Measurements from ENCODE around the gene DXO.

DXO gene

GRCh38 chr6:31966506-31966905 is 5.4 kb downstream of the DXO start:
- no peaks in the 10 kb centered on the region for H3K9me3 Mint-ChIP-seq
- no peak for TF ChIP-seq CTCF (IDR thresholded peaks at IDR 0.05)
- H3K36me3 Mint-ChIP-seq (ENCODE audit: low read depth), result peaks cover 43% of the 10 kb centered on the region

GRCh38 chr6:31965700-31966099 is 6.2 kb downstream of the DXO start:
- Mint-ChIP-seq H3K4me3 (no peak overlapping the region), H3K36me3 (ENCODE audit: low read depth) (peaks cover 51% of the 10 kb centered on the region), H3K9me3 (no peaks in the 10 kb centered on the region), H3K27me3 (ENCODE audit: low read depth, poor library complexity) (no peaks in the 10 kb centered on the region), H3K4me1 (peaks cover 9% of the 10 kb centered on the region), H3K27ac (no peak overlapping the region)
- no peak for DNase-seq
- TF ChIP-seq CTCF (IDR thresholded peaks at IDR 0.05), result no peak

More at GRCh38 chr6:31966506-31966905, 5.4 kb downstream of the DXO start:
- H3K27me3 Mint-ChIP-seq (ENCODE audit: low read depth, poor library complexity), result no peaks in the 10 kb centered on the region
- H3K27ac Mint-ChIP-seq, result no peak overlapping the region
- H3K4me1 Mint-ChIP-seq, result peaks cover 15% of the 10 kb centered on the region
- no peak overlapping the region for H3K4me3 Mint-ChIP-seq
- DNase-seq, result no peak

- no peak for DNase-seq
- Mint-ChIP-seq H3K4me1 (peaks cover 16% of the 10 kb centered on the region), H3K27me3 (ENCODE audit: low read depth, poor library complexity) (no peaks in the 10 kb centered on the region), H3K9me3 (no peaks in the 10 kb centered on the region), H3K36me3 (ENCODE audit: low read depth) (peaks cover 48% of the 10 kb centered on the region), H3K27ac (no peak overlapping the region), H3K4me3 (no peak overlapping the region)
- no peak for TF ChIP-seq CTCF (IDR thresholded peaks at IDR 0.05)
Measured at GRCh38 chr6:31963921-31964320, 8.0 kb downstream of the DXO start.

GRCh38 chr6:31961616-31962015 is 10.3 kb downstream of the DXO start:
- no peak for DNase-seq
- Mint-ChIP-seq H3K9me3 (no peaks in the 10 kb centered on the region), H3K36me3 (ENCODE audit: low read depth) (peaks cover 44% of the 10 kb centered on the region), H3K27me3 (ENCODE audit: low read depth, poor library complexity) (no peaks in the 10 kb centered on the region), H3K4me3 (peak overlapping the region; percentile 21), H3K27ac (peak overlapping the region; percentile 83), H3K4me1 (peaks cover 32% of the 10 kb centered on the region)
- TF ChIP-seq CTCF (IDR thresholded peaks at IDR 0.05), result no peak

GRCh38 chr6:31958741-31959739 is 12.9 kb downstream of the DXO start, which contains the start of the genes NELFE and SKIC2:
TSS of gene NELFE (minus strand) at chr6:31958971. CDS start at chr6:31958446, 525 bp downstream.
TSS of gene SKIC2 (plus strand) at chr6:31959175. CDS start at chr6:31959193, 18 bp downstream.
- Mint-ChIP-seq H3K4me3 (peak within 1 kb of the TSS; percentile 99), H3K27me3 (ENCODE audit: low read depth, poor library complexity) (no peaks in the 10 kb centered on the region)

More at GRCh38 chr6:31958741-31959739, 12.9 kb downstream of the DXO start, which contains the start of the genes NELFE and SKIC2:
- peak within 1 kb of the TSS; percentile 95 for H3K27ac Mint-ChIP-seq
- H3K9me3 Mint-ChIP-seq, result no peaks in the 10 kb centered on the region
- peak; percentile 97 for DNase-seq
- no peak for TF ChIP-seq CTCF (IDR thresholded peaks at IDR 0.05)
- peaks cover 32% of the 10 kb centered on the region for H3K4me1 Mint-ChIP-seq
- peaks cover 61% of the 10 kb centered on the region for H3K36me3 Mint-ChIP-seq (ENCODE audit: low read depth)
